KBM-7 (cell line): ENCODE results near the gene CLEC4G.

ENCODE experiments used
- DNase-seq: peaks from one replicate; pipeline ENCODE4 v3.0.0-alpha.2; 2015
- in situ Hi-C: fragments of 300-500 bp; cut with MboI; formaldehyde crosslinking; loops from 2 replicates; pipeline ENCODE4 v1.14.3; 2020; ENCODE audit warnings: low sequenced_read_pairs, low pct_unique_long_range_greater_than_20kb, mixed read lengths

CLEC4G gene

GRCh38 chr19:7701654-7702457, 30.1 kb downstream of the CLEC4G start, which contains the start of gene FCER2:
TSS of gene FCER2 (minus strand) at chr19:7702131. CDS start at chr19:7699760, 2,371 bp downstream.
- in situ Hi-C loops: no loop called here
- no peak for DNase-seq

DNA sequence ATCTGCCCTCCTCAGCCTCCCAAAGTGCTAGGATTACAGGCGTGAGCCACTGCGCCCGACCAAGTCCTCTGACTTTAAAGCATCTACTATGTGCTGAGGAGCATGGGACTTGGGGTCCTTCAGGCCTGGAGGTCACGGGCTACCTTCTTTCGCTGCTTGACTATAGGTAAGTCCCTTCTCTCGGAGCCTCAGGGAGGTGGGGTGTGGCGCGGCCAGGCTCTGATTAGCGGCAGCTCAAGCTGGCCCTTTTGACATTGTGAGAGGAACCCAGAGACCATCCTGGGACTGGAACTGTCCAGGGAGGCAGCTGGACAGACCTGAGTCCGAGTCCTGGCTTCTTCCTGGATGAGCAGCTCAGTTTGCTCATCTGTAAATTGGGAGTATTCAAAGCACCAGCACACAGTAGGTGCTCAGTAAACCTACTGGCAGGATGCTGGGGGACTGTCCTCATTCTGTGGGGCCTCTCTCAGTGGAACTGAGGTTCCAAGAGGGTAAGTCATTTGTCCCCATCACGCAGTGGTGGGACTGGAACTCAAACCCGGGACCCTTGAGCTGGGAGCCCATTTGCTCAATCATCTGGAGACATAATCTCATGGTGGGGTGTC, 30.8 kb downstream of the CLEC4G start:
- DNase-seq: no peak
- in situ Hi-C loops: no loop called here

DNA sequence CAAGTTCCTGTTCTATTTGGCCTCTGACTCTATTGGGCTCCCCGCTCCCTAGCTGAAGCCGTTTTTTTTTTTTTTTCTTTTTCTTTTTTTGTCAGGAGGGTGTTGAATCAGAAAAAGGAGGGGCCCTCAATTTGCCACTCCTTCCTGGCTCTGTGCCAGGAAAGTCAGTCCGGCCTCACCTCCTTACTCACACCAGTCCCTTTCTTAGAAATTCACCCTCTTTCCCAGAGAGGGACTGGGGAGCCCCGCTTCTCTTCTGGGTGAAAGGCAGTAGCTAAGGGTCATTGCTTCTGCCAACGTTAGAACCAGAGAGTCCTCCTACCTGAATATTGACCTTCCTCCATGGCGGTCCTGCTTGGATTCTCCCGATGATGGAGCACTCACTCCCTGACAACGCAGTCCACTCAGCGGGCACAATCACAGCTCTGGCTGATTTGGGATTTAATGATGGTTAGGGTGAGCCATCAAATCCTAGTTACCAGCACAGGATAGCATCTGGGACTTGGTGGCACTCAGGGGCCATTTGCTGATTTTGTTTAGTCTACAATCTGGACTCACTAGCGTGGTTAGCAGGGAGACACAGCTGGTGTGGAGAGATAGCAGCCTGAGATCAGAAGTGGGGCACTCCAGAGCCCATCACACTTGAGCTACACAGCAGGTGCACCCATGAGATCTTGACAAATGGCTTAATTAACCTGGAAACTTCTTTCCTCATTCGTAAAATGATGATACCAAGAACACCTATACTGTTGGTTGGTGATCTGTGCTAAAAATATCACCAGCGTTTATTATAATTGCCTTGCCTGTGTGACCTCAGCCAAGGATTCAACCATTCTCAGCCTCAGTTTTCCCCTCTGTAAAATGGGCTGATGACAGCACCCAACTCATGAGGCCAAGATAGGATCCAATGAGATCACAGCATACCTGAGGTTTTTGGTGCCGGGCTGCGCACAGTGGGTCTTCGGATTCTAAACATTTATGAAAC, 32.2 kb downstream of the CLEC4G start:
- DNase-seq: peak; percentile 24
- in situ Hi-C loops: no loop called here

DNA sequence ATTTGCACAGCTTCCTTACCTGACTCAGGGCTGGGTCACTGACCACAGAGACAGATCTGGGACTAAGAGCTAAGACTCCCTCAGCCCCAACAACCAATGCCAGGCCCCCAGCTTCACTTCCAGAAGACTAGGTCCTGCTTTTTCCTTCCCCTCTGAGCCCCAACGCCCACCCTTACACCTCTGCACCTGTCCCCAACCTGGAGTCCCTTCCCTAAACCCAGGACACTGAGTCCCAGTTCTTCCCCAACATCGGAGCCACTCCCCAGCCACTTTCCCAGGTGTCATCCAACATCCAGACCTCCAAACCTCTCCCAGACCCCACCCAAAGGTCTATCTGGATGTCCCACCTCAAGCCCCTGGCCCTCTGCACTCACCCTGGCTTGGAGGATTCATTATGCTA, 32.9 kb downstream of the CLEC4G start:
- no peak for DNase-seq
- in situ Hi-C loops: no loop called here

DNA sequence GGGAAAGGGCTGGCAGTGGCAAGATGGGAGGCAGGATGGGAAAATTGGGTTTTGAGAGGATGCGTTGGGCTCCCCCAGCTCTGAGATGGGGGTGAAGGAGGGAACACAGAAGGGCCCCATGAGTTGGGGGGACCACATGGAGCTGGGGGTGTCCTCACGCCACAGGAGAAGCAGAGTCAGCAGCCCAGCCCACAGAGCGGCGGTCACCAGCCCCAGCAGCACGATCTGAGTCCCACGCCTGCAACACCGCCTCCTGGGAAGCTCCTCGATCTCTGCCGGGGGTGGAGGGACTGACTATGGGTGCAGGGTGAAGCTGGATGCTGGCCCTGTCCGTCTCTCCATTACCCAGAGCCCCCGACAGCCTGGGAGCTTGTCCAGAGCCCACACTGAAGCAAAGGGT, 33.3 kb downstream of the CLEC4G start:
- in situ Hi-C loops: no loop called here
- DNase-seq: no peak

GRCh38 chr19:7697721-7698287, 34.1 kb downstream of the CLEC4G start:
- DNase-seq: no peak
- in situ Hi-C loops: no loop called here

DNA sequence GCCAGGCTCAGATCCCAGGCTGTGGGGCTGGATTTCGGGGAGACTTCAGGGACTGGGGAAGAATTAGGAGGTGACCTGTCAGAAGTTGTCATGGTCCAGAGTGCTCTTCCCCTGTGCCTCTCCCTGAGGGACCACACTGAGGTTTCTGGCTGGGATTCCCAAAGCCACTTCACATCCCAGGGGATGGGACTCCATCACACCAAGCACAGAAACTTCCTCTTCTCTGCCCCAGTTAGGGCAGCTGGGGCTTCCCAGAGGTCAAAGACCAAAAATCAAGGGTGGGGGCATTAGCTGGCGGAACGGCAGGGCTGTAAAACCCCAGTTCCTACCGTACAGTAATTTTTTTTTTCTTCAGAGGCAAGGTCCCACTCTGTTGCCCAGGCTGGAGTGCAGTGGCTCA, 37.4 kb downstream of the CLEC4G start:
- DNase-seq: no peak
- in situ Hi-C loops: no loop called here

- DNase-seq: no peak
- in situ Hi-C loops: no loop called here
These were observed 39.4 kb downstream of the CLEC4G start for GRCh38 chr19:7692417-7693088.

- no peak for DNase-seq
- in situ Hi-C loops: no loop called here
These were observed 40.4 kb downstream of the CLEC4G start for GRCh38 chr19:7691497-7691896.

DNA sequence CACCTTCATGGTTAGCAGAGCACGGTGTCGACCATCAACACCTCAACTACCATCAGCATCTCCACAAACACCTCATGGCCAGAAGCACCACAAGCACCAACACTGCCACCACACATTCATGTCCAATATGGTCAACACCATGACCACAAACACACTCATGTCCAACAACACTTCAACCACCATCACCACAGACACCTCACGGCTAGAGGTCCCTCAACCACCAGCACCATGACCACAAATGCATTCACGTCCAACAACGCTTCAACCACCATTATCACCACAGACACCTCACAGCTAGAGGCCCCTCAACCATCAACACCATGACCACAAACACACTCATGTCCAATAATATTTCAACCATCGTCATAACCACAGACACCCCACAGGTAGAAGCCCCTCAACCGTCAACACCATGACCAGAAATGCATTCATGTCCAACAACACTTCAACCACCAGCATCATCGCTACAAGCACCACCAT, 41.1 kb downstream of the CLEC4G start:
- in situ Hi-C loops: no loop called here
- DNase-seq: no peak

DNA sequence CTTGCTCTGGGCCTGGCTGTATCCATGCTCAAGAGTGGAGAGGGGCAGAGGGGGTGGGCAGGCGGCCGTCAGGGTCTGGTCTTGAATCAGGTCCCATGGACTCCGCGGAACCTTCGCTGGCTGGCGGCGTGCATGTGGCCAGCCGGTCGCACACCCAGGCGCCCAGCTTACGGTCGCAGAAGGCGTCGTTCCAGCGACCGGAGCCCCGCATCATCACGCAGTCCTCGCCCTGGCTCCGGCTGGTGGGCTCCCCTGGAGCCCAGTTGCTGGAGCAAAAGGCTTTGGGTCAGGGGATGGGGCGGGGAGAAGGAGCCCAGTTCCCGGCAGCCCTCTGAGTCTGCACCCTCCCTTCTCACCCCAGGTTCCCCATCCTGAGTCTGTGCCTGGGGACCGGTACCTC, 42.7 kb downstream of the CLEC4G start:
- in situ Hi-C loops: no loop called here
- DNase-seq: no peak

- in situ Hi-C loops: no loop called here
These were observed 44.7 kb downstream of the CLEC4G start for GRCh38 chr19:7687177-7687576.

DNA sequence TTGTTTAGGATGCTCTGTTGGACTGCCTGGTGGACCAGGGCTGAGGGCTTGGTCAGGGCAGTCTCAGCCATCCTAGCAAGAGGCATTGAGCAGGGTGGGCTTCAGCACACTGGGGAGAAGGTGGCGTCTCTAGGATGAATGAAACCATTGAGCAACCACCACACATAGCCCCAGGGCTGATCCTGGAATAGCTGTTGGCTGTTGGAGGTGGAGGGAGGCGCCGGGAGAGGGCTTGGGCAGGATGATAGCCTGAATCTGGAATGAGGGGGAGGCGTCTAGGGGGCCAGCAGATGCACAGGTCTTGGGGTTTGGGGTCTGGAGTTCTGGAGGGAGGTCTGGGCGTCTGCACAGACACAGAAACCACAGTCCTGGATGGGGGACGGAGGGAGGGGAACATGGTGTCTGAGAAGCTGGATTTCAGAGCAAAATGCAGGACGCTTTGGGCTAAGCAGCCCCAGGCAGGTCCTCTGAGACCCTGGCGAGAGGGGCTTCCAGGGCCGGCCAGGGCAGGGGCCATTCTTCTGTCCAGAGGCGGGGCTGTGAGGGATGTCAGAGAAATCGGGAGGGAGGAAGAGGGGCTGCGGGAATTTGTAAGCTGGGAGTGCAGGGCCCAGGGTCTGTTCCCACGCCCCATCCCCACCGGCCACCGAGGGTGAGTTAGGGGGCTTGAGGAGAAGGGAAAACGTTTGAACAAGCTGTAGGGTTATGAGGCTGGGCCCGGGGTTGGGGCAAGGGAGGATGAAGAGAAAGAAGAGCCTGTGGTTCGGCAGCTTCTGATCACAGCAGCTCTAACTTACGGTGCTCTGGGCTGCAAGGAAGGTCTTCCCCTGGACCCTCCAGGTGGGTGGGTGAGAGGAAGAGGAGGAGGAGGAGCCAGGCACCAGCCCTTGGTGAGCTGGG, 46.1 kb downstream of the CLEC4G start:
- no peak for DNase-seq
- in situ Hi-C loops: no loop called here

More at GRCh38 chr19:7687177-7687576, 44.7 kb downstream of the CLEC4G start:
- no peak for DNase-seq

DNA sequence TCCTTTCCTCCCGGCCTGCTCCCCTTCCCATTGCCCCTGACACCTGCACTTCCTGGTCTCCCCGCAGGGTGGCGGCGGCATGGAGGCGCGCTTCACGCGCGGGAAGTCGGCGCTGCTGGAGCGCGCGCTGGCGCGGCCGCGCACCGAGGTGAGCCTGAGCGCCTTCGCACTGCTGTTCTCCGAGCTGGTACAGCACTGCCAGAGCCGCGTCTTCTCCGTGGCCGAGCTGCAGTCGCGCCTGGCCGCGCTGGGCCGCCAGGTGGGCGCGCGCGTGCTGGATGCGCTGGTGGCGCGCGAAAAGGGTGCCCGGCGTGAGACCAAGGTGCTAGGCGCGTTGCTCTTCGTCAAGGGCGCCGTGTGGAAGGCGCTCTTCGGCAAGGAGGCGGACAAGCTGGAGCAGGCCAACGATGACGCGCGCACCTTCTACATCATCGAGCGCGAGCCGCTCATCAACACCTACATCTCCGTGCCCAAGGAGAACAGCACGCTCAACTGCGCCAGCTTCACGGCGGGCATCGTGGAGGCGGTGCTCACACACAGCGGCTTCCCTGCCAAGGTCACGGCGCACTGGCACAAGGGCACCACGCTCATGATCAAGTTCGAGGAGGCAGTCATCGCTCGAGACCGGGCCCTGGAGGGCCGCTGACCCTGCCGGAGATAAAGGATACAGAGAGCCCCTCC, 49.6 kb downstream of the CLEC4G start:
- in situ Hi-C loops: no loop called here
- no peak for DNase-seq

DNA sequence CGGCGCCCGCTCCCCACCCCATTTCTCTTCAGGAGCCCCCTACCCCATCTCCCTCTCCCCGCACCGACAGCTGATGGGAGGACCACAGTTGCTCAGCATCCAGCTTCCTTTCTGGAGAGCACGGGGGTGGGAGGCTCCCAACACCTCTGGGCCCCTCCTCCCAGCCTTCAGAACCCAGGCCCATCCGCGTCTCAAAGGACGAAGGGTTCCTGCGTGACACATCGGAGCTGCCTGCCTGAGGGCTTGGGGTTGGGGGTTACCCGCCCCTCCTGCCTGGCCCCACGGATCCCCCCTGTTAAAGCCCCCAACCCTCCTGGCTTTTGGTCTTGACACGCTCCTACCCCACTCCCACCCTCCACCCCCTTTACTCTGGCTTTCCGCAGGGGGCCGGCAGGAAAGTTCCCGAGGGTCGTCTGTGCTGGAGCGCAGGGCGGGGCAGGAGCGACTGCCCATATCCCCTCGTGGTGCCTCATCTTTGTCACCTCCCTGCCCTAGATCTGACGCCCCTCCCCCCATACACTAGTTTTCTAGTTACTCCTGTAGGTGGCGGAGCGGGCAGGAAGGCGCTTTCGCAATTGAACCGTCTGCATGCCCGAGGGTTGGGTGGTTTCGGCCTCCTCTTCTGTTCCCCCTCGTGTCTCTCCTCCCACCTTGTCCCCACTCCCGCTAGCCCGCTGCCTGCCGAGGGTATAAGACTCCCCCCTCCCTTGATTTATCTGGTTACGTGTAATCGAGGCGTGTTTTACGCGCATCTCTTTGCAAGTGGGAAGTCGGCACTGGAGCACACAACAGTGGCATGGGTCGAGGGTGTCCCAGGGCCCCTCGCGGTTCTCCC, 50.4 kb downstream of the CLEC4G start:
- in situ Hi-C loops: no loop called here
- peak; percentile 92 for DNase-seq

- peak; percentile 85 for DNase-seq
- in situ Hi-C loops: no loop called here
These were observed 51.1 kb downstream of the CLEC4G start, which contains the start of gene TRAPPC5 for GRCh38 chr19:7680606-7681339. TSS of gene TRAPPC5 (plus strand) at chr19:7680833. CDS start at chr19:7682254, 1,421 bp downstream.
